Peyer's patch (tissue), 4 donors: ENCODE results near the gene ZNF70. TPM values are rescaled to one million over a fixed set of nuclear protein-coding genes. Genes with fewer than 3 reads are reported as not detected.
A peak's percentile ranks its signal among the peaks of the same experiment; 100 is the strongest.

Experiments
- DNase-seq, 3 donors: peaks; one replicate each; pipeline ENCODE4 v3.0.0-alpha.2; 2017 to 2019
- H3K27ac ChIP-seq, 4 donors: fragments of 200-600 bp; sonication (generic); one replicate each; pipeline ENCODE4 v1.5.1; 2016 to 2019
- H3K27me3 ChIP-seq, 2 donors: fragments of 200-600 bp; sonication (generic); one replicate each; pipeline ENCODE4 v1.5.1; 2019
- H3K36me3 ChIP-seq, 3 donors: fragments of 200-600 bp; sonication (generic); one replicate each; pipeline ENCODE4 v1.5.1; 2016 to 2019
- H3K4me1 ChIP-seq, 4 donors: fragments of 200-600 bp; sonication (generic); one replicate each; pipeline ENCODE4 v1.5.1; 2016 to 2019
- H3K4me3 ChIP-seq, 4 donors: fragments of 200-600 bp; sonication (generic); 1 replicate in 3 of 4; 2 replicates in 1 of 4; pipeline ENCODE4 v1.5.1; 2016 to 2019; ENCODE audit warnings: mild to moderate bottlenecking in 1 of 4
- H3K9me3 ChIP-seq, 4 donors: fragments of 200-600 bp; sonication (generic); one replicate each; pipeline ENCODE4 v1.5.1; 2016 to 2019; ENCODE audit warnings: mild to moderate bottlenecking in 1 of 4
- POLR2A ChIP-seq, 2 donors: fragments of 450-650 bp; IDR thresholded peaks; one replicate each; pipeline ENCODE4 v1.5.1; 2017; ENCODE audit warnings: antibody characterized with exemption in 2 of 2, mild to moderate bottlenecking in 2 of 2, moderate library complexity in 2 of 2
- total RNA-seq, 4 donors: library from RNA; depleted of rRNA; stranded (reverse); fragments of >200 nt; gene quantifications; one replicate each; pipeline ENCODE4 v1.1.0, GENCODE V29; 2016
- TF ChIP-seq, protein P1 (sequence below), 6 experiments: fragments of 450-650 bp in 4 of 6; fragments of 200-600 bp in 2 of 6; sonication (generic) in 1 of 6; IDR thresholded peaks; one replicate each; pipeline ENCODE4 v1.5.1; 2017 to 2019; ENCODE audit warnings: antibody characterized with exemption in 6 of 6, mild to moderate bottlenecking in 3 of 6, moderate library complexity in 1 of 6

Gene ZNF70
- total RNA-seq, 4 donors from 2014 or later, result 2.5 to 25.6 (median 6.2) TPM

DNA sequence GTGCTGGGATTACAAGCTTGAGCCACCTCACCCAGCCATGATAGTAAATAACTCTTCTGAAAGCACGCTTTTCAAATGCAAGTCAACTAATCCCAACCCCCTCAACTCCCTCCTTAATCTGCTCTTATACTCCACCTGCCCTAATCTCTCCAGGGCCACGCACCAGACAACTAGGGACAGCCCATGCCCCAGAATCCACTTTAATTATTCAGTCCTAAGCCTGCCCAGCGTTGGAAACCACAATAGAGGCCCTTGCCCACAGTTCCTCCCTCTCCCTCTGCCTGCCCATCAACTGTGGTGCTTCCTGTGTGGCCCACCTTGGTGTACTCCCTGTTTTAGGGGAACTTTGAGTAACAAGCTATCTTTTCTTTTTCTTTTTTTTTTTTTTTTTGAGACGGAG, 6.0 kb upstream of the ZNF70 start:
- H3K9me3 ChIP-seq, result no peaks in the 10 kb centered on the region
- H3K27me3 ChIP-seq, result no peaks in the 10 kb centered on the region
- TF ChIP-seq, protein P1, sequence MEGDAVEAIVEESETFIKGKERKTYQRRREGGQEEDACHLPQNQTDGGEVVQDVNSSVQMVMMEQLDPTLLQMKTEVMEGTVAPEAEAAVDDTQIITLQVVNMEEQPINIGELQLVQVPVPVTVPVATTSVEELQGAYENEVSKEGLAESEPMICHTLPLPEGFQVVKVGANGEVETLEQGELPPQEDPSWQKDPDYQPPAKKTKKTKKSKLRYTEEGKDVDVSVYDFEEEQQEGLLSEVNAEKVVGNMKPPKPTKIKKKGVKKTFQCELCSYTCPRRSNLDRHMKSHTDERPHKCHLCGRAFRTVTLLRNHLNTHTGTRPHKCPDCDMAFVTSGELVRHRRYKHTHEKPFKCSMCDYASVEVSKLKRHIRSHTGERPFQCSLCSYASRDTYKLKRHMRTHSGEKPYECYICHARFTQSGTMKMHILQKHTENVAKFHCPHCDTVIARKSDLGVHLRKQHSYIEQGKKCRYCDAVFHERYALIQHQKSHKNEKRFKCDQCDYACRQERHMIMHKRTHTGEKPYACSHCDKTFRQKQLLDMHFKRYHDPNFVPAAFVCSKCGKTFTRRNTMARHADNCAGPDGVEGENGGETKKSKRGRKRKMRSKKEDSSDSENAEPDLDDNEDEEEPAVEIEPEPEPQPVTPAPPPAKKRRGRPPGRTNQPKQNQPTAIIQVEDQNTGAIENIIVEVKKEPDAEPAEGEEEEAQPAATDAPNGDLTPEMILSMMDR (IDR thresholded peaks at IDR 0.05), result no peak
- no peak for TF ChIP-seq POLR2A (IDR thresholded peaks at IDR 0.05)

DNA sequence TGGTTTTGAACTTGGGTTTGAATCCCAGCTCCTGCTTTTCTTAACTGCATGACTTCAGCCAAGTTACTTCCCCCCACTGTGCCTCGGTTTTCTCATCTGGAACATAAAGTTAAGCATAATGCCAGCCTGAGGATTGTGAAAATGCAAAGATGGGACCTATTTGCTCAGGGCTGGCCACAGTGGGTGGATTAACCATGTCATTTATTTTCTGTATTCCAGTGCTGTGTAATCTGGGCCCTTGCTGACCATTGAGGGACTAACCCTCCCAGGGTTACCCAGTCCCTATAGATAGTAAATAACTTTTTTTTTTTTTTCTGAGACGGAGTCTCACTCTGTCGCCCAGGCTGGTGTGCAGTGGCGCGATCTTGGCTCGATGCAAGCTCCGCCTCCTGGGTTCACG, 4.8 kb upstream of the ZNF70 start:
- no peak for DNase-seq
- Histone ChIP-seq H3K27me3 (no peaks in the 10 kb centered on the region), H3K27ac (peak overlapping the region in 1 of 4 donors; percentile 84), H3K4me3 (no peak overlapping the region), H3K4me1 (peaks cover 0 to 5% (median under 1%) of the 10 kb centered on the region in 4 donors), H3K9me3 (no peaks in the 10 kb centered on the region), H3K36me3 (no peaks in the 10 kb centered on the region)
- TF ChIP-seq POLR2A (IDR thresholded peaks at IDR 0.05), result no peak
- TF ChIP-seq, protein P1 (IDR thresholded peaks at IDR 0.05), result no peak

More for the DNA sequence above, 6.0 kb upstream of the ZNF70 start:
- no peak for DNase-seq
- Histone ChIP-seq H3K27ac (no peak overlapping the region), H3K36me3 (no peaks in the 10 kb centered on the region), H3K4me3 (no peak overlapping the region), H3K4me1 (peaks cover 0 to under 1% (median 0%) of the 10 kb centered on the region in 4 donors)

DNA sequence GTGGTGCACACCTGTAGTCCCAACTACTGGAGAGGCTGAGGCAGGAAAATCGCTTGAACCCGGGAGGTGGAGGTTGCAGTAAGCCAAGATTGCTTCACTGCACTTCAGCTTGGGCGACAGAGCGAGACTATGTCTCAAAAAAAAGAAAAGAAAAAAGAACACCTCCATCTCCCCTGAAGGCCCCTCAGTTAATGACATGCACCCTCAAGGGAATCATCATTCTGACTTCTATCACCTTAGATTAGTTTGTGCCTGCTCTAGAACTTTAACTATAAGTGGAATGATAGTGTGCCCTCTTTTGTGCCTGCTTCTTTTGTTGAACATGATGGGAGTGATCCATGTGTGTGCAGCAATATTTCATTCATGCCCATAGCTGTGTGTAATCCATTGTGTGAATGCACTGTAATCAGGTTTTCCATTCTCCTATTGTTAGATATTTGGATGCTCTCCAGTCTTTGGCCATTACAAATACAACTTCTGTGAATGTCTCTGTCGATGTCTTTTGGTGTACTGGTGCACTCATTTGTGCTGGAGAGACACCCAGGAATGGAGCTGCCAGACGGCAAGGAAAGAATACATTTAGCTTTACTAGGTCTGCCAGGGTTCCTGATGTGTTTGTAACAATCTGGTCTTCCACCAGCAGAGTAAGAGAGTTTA, 4.2 kb upstream of the ZNF70 start:
- Histone ChIP-seq H3K4me3 (no peak overlapping the region), H3K27ac (peak overlapping the region in 1 of 4 donors; percentile 84), H3K27me3 (no peaks in the 10 kb centered on the region), H3K36me3 (no peaks in the 10 kb centered on the region), H3K4me1 (peaks cover 0 to 9% (median 2%) of the 10 kb centered on the region in 4 donors), H3K9me3 (no peaks in the 10 kb centered on the region)
- no peak for TF ChIP-seq POLR2A (IDR thresholded peaks at IDR 0.05)
- no peak for DNase-seq

DNA sequence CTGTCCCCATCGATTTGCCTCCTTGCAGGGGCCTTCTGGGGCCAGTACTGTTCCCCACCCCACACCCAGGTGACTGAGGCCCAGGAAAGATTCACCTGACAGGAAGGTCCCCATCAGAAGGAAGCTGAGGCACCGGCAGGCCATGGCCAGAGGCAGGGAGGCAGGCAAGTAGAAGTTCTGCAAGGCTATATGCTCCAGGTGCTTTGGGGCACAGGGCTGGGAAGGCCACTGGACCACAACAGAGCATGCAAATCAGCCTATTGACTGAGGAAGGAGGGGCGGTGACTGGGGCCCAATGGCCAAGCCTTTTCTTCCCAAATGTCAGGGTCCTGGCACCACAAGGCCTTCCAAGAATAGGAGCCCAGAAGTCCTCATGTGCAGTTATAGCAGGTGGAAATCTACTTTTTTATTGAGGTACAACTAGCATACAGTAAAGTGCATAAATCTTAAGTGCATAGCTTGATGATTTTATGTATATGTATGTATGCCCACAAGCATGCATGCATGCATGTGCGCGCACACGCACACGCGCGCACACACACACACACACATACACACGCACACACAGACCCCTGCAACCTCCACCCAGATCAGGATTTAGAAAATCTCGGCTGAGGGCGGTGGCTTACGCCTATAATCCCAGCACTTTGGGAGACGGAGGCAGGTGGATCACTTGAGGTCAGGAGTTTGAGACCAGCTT, 3.5 kb upstream of the ZNF70 start, which contains the start of gene VPREB3:
TSS of gene VPREB3 (minus strand) at position 206 of the 700 bp plus-strand sequence. CDS start at position 144, 62 bp downstream.
- Histone ChIP-seq H3K27ac (peak within 1 kb of the TSS in 2 of 4 donors; percentile 84 to 89), H3K4me3 (peak within 1 kb of the TSS in 2 of 4 donors; percentile 38 to 54), H3K36me3 (no peaks in the 10 kb centered on the region), H3K9me3 (no peaks in the 10 kb centered on the region), H3K4me1 (peaks cover 0 to 14% (median 2%) of the 10 kb centered on the region in 4 donors), H3K27me3 (no peaks in the 10 kb centered on the region)
- no peak for TF ChIP-seq POLR2A (IDR thresholded peaks at IDR 0.05)
- TF ChIP-seq, protein P1 (IDR thresholded peaks at IDR 0.05), result no peak
- peak in 2 of 3 donors; percentile 79 to 83 for DNase-seq

DNA sequence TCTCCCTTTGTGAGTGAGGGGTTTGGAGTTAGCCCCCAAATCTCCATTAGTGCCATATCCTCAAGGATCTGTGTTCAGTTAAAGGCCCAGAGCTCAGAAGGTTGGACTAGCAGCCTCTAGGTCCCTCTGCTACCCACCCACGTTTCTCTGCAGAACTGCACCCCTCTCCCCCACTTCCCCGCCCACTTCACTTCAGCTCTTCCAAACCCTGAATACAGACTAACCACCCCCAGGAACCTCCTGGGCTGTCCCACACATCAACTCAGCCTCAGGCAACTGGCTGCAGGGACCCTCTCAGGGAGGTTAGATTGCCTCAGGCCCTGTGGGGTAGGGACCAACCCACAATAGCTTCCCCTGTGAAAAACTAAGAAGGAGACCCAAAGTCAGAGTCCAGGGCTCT, 2.5 kb upstream of the ZNF70 start:
- H3K4me3 ChIP-seq, result peak overlapping the region in 2 of 4 donors; percentile 38 to 54
- no peak for TF ChIP-seq POLR2A (IDR thresholded peaks at IDR 0.05)
- H3K27ac ChIP-seq, result peak overlapping the region in 2 of 4 donors; percentile 84 to 89
- DNase-seq, result peak in 1 of 3 donors; percentile 53
- no peaks in the 10 kb centered on the region for H3K27me3 ChIP-seq
- peaks cover 0 to 14% (median 2%) of the 10 kb centered on the region in 4 donors for H3K4me1 ChIP-seq
- no peaks in the 10 kb centered on the region for H3K36me3 ChIP-seq
- no peaks in the 10 kb centered on the region for H3K9me3 ChIP-seq

DNA sequence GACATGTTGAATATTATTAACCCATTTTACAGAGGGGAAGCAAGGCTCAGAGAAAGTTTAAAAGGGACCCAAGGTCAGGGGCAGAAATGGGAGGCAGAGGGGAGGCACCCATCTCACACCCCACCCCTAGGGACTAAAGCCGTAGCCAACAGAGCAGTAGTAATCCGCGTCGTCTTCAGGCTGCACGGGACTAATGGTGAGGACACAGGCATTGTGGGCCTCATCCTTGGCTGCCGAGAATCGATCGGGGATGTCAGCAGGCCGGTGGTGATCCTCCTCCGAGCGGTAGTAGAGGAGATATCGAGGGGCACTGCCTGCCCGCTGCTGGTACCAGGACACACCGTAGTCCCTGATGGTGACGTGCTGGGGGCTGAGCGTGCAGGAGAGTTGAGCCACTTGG, 1.8 kb upstream of the ZNF70 start:
- Histone ChIP-seq H3K27me3 (no peaks in the 10 kb centered on the region), H3K36me3 (no peaks in the 10 kb centered on the region), H3K27ac (peak overlapping the region in 2 of 4 donors; percentile 84 to 89), H3K4me1 (peaks cover 0 to 14% (median 2%) of the 10 kb centered on the region in 4 donors), H3K9me3 (no peaks in the 10 kb centered on the region), H3K4me3 (peak overlapping the region in 2 of 4 donors; percentile 38 to 54)
- TF ChIP-seq, protein P1 (IDR thresholded peaks at IDR 0.05), result no peak
- DNase-seq, result peak in 2 of 3 donors; percentile 64 to 66
